GM18907 (cell line): Measurements from ENCODE around the gene SGPP2.
"Not testable (repeated sequence)": the region's sequence is repeated elsewhere in the genome, so short reads cannot be mapped to it uniquely, and the experiment has no call there.

ENCODE experiments used
- ATAC-seq: cut with Tn5 transposase; IDR thresholded peaks from one replicate; pipeline ENCODE4 v1.9.1; 2021; ENCODE audit warnings: mild to moderate bottlenecking, moderate library complexity; ENCODE audit not compliant: unreplicated experiment

The SGPP2 gene

DNA sequence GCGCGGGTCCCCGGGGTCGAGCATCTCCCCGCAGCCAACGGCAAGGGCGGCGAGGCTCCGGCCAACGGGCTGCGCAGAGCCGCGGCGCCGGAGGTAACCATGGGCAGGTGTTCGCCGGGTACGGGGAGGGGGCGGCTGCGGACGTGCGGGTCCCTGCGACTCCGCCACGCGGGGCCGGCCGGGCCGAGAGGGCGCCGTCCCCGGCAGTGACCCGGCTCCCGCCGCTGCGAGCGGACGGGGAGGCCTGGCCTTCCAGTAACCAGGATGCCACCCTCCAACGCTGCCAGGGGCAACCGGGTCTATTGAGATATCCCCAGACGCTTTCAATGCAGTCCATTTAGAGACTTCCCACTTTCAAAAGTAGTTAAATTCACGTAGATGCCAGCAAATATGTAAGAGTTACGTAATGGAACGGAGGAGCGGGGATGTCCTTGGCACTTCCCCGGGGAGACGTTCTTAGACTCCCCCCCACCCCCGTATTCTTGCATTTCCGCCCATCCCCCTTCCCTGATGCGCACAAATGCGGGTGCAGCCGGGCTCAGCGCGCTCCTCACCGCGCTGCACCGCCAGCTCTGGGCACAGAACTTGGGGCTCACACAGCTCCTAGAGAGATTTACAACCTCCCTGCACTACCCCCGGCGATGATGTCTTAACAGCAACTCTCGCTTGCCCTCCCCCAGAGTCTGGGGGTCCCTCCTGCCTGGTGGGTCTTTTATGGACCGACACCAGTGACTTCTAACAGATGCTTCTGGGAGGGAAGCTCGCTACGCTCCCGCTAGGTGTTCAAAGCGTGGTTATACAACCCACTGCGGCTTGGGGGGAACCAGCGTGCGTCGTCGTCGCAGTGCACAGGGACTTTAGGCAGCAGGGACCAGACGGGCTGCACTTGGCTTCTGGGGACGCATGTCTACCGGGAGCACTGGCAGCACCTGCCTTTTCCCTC, 657 bp downstream of the SGPP2 start:
- peak; percentile 23 for ATAC-seq

DNA sequence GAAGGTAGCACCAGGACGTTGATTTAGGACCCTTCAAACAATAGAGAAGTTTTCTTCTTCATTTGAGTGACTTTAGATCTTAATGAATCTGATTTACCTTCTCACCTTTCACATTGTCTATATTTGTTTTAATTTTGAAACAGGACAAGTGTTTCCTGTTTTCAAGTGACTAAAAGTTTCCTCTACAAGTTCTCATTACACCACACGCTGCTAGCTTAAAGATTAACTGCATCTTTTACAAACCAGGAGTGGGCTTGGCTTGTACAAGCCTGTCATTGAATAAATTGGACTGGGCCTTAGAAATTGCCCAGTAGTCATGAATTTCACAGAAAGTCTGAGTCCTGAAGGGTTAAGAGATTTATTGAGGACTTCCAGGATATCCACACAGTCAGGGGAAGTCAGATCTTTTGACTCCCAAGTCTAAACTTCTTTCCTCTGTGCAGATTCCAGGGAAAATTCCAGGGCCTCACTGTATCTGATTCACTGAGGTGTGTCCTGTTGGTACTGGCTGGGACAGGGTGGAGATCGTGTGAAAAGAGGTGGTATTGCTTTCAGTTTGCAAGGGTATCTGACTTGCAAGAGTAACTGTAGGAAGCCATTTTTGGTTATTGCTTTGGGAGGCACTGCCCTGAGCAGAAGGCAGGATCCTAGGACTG, 3.4 kb downstream of the SGPP2 start:
- ATAC-seq, result peak; percentile 63

DNA sequence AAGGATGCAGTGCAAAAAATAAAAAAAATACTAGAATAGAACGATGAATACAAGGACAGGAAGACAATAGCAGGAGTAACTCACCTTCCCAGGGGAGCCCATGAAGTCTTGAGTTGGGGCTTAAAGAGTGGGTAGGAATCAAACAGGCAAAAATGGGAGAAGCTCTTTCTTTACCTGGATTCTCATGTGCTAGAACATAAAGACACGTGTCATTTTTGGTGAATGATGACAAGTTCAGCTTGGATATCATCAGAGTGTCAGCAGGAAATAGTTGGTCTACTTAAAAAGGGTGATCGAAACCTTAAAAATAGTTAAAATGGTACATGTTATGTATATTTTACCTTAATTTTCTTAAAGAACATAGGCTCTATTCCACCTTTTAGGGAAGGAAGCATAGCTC, 5.7 kb downstream of the SGPP2 start:
- no peak for ATAC-seq

DNA sequence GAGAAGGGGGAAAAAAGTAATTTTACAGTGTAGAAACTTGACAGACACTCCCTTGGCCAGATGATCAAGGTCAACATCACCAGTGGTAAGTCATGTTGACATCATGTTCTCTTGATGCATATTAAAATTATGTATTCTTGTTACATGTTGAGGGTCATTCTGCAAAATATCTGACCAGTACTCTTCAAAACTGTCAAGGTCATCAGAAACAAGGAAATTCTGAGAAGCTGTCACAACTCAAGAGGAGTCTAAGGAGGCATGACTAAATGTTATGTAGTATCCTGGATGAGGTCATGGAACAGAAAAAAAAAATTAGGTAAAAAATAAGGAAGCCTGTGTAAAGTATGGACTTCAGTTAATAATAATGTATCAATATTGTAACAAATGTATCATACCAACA, 6.3 kb downstream of the SGPP2 start:
- ATAC-seq, result no peak

DNA sequence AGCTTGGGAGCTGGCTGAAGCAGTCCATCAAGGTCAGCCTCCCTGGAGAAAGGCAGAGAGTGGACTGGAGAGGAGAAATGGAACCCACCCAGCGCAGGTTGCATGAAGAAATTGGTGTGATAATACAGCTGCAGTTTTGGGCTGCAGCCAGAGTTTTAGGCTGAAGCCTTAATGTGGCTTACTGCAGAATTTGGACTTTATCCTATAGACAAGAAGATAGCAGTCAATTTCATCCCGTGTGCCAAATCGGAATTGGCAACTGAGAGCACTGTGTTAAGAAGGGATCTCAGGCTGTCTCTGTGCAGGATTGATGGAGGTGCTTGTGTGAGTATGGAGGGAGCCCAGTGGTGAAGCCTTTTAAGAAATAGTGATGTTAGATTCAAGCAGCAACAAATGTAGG, 7.5 kb downstream of the SGPP2 start:
- ATAC-seq, result no peak

DNA sequence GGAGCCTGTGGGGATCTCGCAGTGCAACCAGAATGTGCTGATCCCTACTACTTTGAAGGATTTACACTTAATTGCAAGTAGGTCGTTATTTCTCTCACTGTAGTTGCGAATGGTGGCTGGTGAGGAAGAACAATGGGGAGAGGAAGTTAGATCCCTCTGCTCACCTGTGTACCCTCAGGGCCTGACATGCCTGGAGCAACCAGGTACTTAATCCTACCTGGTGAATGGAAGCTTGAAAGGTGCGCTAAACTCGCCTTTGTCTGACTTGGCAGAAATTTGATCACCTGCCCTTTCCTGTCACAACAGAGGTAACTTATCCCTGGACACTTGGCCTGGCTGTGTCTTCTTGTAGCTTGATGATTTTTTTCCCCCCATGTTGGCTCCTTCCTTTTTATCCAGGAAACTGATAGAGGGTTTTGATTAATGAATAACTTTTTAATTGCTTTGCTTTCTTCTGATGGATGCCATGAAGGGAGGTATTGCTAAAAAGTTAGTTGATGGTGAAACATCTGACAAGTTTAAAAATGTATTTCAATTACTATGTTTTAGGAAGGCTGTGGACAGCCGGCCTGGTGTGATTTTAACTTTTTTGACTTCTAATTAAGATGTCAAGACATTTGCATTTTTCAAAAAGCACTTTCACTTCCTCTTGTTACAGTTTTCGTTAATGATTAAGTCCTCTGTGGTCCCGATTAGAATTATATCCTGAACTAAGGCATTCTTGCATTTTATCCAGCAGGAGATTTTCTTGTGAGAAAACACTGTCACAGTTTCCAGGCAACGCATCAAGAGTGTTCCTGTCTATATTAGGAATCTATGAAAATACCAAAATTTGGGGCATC, 9.2 kb downstream of the SGPP2 start:
- peak; percentile 75 for ATAC-seq

DNA sequence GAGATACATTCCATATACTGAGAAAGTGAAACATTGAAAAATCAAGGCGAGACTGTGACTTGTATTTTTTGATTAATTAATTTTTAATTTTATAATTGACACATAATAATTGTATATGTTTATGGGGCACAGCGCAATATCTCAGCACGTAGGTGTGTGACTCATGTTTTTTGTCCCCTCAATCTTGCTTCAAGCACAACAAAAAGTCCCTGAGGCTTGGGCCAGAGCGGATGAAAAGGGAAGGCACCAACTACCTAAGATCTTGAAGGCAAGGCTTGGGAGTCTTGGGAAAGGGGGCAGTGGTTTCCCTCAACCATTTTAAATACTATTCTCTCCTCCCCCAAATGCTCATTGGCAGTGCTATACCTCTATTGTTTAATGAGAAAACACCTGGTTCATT, 9.9 kb downstream of the SGPP2 start:
- ATAC-seq, result peak; percentile 45

DNA sequence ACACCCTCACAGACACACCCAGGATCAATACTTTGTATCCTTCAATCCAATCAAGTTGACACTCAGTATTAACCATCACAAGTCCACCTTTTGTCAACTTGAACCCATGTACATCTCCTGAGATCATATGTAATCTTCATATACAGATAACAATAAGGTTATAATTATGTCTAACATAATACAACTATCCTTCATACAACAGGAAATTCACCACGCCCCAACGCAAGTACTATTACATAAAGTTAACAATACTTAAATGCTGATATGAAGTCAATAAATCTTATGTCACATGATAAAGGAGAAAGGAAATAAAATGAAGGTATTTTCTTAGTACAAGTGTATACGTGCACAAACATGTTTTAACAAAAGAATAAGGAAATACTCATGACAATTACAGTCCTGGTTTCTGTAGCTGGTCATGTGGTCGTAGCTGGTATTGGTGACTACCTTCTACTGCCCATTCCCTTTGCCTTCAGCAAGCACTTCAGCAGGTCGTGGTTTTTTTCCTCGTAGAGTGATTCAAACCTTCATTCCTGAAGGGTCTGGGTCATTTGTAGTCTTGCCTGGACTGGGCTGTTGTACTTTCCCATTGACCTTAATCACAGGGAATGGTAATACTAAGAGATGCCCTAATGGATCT, 11.2 kb downstream of the SGPP2 start:
- ATAC-seq, result not testable (repeated sequence)

DNA sequence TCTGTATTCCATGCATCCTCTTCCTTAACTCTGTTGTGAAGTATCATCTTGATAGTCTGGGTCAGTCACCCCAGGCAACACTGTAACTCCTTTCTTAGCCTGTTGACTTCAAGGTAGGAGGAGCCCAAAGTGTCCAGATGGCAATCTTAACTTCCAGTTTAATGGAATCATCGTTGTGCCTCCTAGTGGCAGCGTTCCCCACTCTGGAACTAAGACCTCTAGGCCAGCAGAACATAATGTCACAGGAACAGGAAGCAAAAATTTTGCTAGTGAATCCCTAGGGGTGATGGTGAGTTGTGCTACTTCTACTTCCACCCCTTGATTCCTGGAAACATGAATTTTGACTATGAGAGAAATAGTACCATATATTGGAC, 11.7 kb downstream of the SGPP2 start:
- no peak for ATAC-seq

DNA sequence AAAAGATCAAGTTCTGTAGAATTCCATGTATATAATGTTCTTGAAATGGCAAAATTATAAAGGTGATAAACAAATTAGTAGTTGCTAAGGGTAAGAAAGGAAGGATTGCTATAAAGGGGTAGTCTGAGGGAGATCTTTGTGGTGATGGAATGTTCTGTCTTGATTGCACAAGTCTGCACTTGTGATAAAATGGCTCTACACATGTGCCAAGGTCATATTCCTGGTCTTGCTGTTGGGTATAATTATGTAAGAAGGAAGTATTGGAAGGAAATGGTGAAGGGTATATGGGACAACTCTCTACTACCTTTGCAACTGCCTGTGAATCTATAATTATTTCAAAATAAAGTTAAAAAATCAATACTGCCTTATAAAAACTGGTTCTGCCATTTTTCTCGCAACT, 15.3 kb downstream of the SGPP2 start:
- ATAC-seq, result no peak

DNA sequence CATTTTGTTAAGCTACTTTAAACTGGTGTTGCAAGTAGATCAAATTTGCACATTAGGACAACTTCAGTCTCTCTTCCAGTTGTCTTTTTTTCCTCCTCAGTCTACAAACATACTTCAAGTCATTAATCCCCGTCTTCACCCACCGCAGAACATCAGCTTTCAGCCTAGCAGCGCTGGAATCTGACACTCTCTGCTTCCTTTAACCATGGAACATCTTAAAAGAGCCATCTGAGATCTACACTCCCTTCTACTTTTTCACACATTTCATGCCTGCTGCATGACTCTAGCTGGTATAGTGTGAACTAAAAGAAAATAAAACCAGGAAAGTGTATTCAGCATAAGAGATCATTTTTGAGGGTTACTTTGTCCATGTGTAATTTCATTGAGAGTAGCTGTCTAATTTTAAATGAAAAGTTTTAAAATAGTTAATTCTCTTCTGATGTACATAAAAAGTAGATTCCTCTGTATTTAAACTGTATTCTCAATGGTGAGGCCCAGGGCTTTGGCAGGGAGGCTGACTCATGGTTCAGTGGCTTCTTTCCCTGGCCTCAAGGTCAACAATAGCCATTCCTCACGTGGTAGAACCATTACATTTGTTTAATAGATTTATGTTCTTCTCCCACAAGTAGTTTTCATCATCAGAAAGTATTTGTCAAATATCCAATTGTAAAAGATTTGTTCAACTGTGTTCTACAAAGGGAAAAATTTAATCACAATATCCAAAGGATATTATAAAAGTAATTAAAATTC, 16.5 kb downstream of the SGPP2 start:
- no peak for ATAC-seq

DNA sequence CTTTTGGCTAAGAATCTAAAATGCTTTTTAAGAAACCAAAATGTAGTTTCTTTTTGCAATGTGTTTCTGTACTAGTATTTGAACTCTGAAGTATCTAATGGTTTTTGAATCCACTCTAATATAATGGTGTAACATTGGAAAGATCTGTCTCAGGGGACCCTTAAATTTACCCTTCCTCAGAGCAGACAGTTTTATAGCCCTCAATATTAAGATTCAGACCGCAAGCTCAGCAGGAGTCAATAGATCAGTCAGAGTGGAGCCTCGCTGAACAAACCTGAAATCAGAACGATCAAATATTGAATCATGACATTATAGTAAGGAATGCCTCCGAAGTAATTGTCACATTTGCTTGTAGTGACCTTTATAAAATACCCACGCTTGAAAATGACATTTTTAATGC, 18.3 kb downstream of the SGPP2 start:
- ATAC-seq, result no peak

DNA sequence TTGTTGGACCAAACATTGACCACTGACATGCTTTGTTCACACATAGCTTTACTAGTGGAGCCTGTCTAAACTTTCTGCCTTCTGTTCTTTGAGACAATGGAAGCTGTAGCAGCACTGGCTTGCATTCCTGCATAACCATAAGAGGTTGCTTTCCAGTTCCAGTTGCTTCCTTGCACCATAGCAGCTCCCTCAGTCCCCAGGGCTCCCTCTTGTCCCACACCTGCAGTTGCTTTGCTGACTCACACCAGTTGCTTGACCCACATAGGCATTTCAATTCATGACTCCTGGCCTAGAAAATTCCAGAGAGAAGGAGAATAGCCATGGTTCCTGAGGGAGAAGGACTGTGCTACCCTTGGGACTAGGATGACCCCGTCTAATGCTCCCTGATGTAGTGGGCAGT, 20.9 kb downstream of the SGPP2 start:
- no peak for ATAC-seq

DNA sequence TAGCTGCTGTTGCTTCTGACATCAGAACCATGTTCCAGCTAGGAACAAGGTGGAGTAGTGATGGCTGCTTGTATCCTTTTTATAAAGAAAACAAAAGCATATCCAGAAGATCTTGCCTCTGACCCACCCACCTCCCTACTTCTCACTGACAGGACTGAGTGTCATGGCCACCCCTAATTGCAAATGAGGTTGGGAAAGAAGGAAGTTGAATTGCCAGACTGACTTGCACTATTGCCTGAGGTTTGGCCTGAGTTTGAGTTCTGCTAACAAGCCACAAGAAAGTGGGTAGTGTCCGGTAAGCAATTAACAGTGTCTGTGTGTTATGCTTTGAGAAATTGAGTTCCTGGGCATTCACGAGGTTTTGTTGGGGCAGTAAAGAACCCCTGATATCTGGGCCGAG, 22.8 kb downstream of the SGPP2 start:
- ATAC-seq, result no peak

DNA sequence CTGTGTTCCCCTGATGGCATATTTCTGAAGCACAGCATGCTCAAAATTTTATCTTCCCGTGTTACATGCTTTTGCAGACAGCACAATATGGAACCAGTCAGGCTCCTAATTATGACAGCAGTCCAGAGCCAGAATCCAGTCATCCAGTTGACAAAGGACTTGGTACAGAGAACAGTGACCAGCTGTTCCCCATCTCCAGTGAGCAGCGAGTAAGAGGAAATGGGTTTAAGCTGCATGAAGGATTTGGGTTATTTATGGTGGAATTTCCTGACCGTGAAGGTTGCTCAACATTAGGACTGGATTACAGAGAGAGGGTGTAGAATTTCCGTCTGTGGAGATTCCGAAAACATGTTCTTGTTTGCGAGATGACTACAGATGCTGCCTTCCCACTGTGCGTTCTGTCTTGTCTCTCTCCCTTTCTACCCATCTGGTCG, 24.4 kb downstream of the SGPP2 start:
- ATAC-seq, result no peak

DNA sequence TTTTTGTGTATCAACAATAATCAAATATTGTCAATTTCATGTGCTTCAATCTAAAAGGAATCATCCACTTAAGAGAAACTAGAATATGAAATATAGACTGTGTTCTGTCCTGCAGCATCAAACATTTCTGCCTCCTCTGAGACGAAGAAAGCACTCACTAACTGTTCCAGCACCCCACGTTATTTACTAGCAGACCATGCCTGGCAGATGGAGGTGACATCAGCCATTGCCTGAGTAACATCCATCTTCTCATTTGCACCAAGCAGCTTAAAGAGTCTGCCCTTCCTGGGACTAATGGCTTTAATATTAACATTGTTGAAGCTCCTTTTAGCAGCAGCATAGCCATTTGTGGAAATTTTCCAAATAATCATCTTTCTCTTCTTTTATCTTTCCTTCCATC, 25.7 kb downstream of the SGPP2 start:
- ATAC-seq, result no peak

DNA sequence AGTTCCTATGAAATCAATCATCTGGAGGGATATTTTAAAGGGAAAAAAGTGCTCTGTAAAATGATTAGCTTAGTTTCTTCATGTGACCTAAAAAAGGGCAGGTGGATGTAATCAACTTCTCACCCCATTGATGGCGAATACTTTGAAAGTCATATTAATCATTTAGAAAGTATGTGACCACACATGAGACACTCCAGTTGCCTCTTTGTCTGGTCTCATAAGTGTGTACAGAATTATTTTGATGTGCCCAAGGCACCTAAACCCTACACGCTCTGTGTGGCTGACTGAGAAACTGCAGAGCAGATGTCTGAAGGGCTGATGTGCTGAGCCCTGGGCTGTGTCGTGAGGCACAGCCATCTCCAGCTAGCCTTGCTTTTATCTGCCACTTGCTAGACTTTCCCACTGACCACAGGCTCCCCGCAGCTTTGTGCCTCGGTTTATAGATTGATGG, 26.9 kb downstream of the SGPP2 start:
- ATAC-seq, result peak; percentile 100

DNA sequence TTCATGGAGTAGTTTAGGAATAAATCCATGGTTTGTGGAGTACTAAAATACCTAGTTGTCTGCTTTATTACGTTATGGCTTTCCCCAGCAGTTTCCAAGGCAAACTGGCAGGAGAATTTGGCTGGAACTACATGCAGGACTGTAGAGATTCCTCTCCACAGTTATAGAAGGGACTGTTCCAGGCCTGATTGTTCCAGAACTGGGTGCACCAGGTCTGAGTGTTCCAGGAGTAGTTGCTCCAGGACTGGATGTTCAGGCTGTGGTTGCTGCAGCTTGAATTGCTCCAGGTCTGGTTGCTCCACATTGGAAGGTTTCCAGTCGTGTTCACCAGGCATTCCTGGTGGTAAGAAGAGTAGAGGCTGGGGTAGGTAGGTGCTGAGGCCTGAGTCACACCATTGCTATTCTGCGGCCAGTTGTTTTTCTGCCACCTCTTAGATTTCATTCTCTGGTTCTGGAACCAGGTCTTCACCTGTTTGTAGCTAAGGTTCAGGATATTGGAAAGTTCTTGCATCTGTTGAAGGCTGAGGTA, 28.1 kb downstream of the SGPP2 start:
- ATAC-seq, result no peak

DNA sequence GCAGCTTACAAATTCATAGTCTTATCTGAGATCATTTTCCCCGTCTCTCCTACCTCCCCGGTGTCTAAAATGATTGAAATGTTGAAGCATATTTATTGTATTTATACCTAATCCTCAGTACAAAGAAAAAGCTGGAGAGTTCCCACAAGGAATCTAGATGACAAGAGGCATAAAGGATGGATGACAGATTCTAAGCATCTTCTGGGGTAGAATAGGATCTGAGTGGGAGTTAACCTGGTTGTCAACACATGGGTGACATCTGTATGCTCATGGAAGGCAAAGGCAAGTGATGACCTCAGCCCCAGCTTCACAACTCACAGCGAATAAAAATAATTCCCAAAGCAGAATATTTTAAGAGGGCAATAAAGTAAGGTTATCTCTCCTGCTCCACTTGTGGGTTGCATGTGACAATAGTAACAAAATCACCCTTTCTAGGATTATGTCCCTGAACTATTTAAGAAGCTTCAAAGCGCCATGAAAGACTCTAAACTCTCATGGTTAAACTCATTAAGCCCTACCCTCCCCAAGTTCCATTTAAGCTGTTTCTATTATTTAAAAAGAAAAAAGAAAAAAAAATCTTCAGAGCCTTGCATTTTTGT, 32.2 kb downstream of the SGPP2 start:
- no peak for ATAC-seq

DNA sequence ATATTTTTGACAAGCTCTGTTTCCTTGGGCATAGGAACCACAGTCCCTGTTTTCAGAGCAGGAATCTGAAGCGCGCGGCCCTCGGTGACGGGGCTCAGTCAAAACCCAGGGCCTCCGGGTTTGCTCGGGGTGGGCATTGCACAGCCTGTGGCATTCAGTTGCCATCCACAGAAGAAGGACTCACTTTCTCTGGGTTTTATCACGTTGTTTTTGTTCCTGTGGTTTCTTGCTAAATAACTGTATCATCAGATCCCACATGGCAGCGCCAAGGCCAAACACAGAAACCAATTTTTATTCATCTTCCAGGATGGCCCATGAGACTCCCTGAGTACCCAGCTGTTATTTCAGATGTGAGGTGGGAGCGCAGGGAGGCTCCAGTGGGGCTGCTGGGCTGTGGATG, 35.6 kb downstream of the SGPP2 start:
- no peak for ATAC-seq
